Stimulated activated CD4-positive, alpha-beta T cell treated with anti-CD3 and anti-CD28 coated beads, Interleukin-1b, Interleukin-23, amount 100 ng/mL, for 48 hours (primary cell): Measurements from ENCODE around the gene RPL37A.
A peak's percentile ranks its signal among the peaks of the same experiment; 100 is the strongest.

Experiments
- DNase-seq: peaks from one replicate; pipeline ENCODE4 v3.0.0-alpha.2; 2020

The RPL37A gene

DNA sequence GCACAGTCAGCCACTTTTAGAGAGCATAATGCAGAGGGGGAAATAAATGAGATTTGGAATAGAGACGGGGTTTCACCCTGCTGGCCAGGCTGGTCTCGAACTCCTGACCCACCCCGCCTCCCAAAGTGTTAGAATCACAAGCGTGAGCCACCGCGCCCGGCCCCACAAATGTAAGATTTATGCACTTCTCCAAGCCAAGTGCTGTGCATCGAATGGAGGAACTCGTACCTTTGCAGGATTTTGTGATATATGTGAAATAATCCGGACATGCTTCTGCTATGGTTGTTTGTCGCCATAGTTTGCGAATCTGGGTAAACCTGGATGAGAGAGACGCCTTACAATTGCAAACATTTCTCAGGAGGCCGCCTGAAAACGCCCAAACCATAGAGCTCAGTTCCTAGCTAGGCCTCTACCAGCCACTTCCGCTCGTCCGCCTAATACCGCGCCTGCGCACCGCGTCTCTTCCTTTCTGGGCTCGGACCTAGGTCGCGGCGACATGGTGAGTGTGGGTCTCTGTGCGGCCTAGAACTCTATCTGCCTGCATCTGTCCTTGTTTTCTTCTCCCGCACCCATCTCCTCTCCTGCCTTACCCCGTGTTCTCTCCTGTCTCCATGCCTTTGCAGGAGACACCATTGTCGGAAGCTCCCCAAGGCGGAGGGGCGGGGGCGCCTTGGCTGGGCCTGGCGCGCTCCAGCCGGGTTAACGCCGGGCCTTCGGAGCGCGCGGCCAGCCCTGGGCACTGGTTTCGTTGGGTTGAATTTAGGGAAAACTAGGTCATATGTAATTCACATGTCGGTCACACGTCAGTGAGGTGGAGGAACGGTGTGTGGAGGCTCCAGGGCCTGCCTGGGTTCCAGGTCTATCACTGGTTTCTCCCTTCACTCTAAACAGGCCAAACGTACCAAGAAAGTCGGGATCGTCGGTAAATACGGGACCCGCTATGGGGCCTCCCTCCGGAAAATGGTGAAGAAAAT is at the start of gene RPL37A:
Gene RPL37A, plus strand, starts transcription at position 466 of the 974 bp plus-strand sequence. Its CDS starts 31 bp downstream, at position 497.
- DNase-seq, result peak; percentile 92

DNA sequence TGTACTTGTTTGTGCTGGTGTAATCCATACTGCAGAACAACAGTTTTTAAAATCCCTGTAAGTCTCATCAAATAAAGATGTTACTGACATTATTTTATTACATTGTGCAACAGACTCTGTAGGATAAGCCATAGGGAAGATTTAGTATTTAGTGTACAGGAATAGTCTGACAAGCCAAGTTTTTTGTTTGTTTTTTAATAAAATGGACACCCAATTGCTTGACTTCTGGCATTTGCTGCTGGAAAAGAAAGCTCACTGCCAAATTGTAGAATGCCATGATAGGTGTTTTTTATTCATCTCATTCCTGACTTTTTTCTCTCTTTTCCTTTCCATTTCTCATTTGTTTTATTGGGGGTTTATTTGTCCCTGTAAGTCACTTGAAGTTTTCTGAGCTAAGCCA is 48.3 kb upstream of the RPL37A start:
- no peak for DNase-seq

DNA sequence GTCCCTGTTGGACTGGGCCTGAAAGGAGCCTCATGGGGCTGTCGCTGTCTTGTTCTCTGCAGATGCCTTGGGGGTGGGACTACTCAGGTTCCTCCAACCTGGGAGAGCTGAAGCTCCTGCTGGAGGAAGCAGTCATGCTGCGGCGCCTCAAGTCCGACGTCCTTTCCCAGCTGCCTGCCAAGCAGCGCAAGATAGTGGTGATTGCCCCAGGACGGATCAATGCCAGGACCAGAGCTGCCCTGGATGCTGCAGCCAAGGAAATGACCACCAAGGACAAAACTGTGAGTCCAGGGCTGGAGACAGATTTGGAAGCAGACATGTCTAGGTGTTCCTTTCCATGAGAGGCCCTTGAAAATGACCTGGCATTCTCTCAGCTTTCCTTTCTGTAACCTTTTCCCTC is 47.9 kb upstream of the RPL37A start:
- no peak for DNase-seq

DNA sequence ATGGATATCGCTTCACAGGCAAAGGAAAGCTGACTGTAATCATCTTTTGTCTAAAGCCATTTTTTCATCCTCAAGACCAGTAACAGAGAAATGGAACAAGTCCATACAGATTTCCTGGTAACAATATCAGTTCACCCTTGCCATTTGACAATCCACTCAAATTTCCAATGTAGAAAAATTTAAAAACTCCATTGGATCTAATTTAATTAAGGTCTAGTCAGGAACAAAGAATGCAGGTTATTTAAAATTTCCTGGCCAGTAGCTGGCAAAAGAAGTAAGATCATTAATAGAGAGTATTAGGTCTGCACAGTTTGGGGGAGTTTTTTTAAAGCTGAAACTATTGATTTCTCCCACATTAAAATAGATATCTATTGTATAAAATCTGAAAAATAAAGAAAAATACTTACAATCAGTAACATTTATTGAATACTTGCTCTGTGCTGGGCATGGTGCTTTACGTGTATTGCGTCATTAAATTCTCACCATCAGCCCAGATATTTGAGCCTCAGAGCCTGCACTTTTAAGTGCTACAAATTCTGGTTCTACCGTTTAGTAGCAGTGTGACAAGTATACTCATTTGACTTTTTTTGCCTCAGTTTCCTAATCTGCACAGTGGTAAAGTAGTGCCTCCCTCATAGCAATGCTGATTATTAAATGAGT is 44.6 kb upstream of the RPL37A start:
- DNase-seq, result no peak

DNA sequence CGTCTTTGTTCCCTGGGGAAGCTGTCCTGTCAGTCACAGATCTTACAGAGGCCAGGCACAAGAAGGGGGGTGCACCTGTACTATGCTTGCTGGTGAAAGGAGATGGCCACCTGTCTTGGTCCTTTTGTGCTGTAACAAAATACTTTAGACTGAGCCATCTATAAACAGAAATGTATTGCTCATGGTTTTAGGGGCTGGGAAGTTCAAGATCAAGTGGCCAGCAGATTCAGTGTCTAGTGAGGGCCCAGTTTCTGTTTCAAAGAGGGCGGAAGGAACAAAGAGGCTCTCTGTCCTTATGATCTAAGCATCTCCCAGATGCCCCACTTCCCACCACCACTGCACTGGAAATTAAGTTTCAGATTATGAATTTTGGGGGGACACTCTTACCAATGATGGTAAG is 35.5 kb upstream of the RPL37A start:
- DNase-seq, result no peak

DNA sequence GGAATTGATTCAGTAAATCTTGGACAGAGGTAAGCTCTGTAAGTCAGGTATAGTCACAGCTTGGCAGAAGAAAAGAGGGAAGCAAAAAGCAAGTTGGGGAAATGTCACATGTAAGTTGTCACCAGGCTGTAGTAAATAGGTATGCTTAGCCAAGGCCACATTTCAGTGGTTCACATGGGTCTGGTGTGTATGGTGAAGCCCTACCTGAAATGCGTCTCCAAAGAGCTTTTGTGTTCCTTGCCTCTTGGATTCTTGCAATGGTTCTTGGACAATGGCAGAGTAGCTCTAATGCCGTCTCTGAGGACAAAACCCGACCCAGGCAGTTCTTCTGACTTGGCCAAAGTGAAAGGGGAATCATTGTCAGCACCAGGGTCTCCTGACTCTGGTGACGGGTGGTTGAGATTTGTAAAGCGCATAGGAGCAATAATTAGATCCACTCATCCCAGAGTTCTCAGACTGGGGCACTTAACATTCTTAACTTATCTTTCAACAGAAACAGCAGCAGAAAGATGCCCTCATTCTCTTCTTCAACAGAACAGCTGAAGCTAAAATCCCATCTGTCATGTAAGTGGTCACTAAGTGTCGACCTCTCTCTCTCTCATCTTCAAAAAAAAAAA is 34.4 kb upstream of the RPL37A start:
- DNase-seq, result no peak

DNA sequence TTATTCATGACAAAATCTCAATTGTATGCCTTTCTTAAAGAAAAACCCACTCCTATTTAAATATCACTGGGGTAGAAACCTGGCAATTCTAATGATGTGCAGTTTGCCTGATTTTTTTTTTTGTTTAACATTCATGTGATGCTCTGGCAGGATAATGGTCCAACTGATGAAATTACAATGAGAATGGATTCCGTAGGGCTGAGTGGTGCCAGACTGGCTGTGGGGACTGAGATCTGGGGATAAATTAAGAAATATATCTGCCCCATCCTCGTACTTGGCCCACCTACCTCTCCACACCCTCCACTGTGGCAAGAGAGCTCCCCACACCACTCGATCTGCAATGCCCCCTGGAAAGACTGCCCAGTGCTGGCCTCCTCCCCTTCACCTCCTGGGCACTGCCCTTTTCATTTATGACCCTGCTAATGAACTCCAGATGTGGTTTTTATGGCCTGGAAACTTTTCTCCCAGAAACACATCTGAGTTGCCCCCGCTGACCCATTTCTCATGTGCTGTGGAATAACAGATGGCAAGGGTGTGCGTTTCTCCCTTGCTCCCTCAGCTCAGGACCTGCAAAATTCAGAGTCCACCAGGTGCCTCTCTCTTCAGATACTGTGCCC is 33.0 kb upstream of the RPL37A start:
- no peak for DNase-seq

DNA sequence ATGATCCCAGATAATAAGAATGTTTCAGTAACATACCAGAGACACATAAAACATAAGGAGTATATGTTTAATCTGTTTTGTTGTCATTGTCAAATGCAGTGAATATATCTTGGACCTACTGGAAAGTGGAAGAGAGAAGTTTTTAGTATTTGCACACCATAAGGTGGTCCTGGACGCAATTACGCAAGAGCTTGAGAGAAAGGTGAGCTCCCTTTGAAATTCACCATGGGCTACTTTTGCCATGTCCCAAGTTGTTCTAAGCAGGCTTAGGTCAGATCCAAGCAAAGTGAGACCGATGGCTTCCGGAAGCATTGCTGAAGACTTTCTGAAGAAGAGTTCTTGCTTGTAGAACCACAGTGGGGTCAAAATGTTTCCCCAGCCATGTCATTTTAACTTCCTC is 30.8 kb upstream of the RPL37A start:
- DNase-seq, result no peak

DNA sequence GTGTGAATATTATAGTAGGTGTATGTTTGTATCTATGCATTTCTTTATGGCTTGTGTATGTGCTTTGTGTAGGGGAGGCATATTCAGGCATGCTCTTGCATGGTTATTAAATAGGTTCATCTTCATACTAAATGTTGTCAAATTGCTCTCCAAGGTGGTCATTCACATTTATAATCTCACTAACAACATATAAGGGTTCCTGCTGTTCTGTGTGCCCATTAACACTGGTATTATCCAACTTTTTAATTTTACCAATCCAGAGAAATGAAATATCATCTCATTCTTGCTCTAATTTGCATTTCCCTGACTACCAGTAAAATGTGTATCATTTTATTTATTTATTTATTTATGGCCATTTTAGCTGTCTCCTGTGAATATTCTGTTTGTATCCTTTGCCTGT is 29.0 kb upstream of the RPL37A start:
- DNase-seq, result no peak

DNA sequence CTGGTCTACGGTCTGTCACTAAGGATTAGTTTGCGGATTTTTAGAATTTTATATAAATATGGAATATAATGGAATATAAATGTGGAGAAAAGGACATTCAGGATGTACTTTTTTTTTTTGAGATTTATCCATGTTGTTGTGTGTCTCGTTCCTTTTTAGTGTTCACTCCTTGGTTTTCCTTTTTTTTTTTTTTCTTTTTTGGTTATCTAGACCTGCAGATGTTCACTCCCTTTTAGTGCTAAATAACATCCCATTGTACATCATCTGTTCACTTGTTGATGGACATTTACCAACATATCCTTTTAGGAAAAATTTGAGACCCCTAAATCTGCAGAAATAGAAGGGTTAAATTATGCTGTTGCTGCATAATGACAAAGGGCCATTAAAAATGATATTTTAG is 25.5 kb upstream of the RPL37A start:
- DNase-seq, result no peak

DNA sequence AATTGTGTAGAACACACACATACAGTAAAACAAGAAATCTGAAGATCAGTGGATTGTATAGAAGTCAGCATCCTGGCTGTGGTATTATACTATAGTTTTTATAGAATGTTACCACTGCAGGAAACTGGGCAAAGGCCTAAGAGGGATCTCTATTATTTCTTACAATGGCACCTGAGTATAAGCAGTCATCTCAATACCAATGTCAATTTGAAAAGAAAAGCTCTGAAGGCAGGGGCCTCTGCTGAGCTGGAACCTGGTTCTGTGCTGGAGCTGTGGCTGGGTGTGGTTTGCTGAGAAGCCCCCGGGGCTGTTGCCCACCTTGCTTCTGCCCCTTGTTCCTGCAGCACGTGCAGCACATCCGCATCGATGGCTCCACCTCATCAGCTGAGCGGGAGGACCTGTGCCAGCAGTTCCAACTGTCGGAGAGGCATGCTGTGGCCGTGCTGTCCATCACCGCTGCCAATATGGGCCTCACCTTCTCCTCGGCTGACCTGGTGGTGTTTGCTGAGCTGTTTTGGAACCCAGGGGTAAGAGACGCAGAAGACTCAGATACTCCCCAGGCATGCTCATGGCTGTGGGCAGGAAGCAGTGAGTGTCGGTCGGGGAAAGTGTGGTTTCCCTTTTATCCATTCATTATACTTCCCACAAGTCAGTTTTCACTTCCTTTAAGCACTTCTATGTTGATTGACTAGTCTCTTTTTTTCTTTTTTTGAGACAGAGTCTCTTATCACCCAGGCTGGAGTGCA is 23.5 kb upstream of the RPL37A start:
- DNase-seq, result peak; percentile 45

DNA sequence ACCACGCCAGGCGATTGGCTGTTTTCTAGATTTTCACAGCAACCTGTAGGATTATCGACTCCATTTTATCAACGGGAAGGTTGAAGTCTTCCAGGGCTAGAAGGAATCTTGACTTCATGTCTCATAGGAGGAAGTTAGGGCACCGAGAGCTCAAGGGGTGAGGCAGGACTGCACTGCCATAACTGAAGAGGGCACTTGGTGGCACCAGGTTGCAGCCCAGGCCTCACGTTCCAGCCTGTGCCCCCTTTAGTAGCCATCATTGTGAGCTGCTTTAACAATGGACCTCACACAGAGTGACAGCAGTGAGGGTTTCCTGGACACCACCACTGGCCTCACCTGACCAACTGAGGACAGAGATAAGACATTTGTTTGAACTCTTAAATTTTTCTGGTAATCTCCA is 22.9 kb upstream of the RPL37A start:
- no peak for DNase-seq

DNA sequence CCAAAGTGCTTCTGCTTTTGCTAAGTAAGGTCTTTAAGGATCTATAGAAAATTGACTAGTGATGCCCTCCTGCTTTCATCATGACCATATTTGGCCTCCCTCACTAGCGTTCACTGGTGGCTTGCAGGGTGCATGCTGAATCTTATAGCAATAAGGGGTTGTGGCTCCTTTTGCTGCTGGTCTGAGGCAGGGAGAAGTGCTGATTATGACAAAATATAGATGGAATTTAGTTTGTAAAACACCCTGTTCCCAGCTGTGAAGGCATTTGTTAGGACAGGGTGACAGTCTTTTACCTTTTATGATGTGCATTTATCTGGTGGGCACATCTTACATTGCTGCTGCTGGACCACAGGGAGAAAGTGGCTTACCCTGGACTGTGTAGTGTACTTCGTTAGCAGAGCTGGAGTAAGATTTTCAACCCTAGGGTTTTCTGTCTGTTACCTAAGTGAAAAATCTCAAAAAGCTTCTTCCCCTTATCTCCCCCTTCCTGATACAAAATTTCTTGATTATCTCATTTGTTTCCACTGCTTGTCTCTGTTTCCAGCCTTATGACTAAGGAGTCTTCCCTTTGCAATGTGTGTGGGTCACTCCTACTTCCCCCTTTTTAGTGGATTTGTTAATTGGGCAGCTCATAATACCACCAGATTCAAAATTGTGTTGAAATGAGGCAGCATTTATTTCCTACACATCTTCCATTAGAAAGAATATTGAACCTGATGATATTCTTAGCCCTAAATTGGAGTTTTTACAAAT is 21.2 kb upstream of the RPL37A start:
- no peak for DNase-seq

DNA sequence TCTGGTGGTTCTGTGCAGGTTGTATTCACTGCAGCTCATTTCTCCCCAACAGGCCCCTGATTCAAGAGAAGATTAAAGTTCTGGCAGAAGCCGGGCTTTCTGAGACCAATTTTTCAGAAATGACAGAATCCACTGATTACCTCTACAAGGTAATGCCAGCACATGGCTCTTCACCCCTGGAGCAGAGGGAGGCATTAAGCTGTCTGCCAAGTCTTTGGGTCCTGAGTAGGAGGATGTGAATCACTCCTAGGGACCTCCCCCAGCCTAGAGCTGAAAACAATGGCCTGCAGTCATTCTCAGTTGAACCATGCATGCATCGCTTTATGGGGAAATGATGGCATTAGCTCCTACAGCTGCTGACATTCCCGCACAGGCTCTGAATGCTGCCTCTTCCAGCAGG is 20.5 kb upstream of the RPL37A start:
- peak; percentile 51 for DNase-seq

DNA sequence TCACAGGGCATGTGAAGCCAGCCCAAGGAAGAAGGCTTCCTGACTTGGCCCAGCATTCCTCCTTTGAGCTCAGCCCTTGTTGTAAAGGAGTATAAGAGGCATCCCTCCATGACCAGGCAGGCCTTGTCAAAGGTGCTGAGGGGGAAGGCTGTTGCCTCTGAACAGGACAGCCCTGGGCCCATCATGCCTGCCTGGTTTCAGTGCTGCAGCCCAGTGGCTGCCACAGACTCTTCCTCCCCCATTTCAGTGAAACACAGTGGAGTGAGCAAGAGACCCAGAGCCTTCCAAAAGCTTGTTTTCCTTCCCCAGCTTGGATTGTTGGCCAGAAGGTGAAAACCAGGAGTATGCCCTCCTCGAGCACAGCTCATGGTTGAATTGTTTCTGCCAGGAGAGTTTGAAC is 19.9 kb upstream of the RPL37A start:
- DNase-seq, result no peak

DNA sequence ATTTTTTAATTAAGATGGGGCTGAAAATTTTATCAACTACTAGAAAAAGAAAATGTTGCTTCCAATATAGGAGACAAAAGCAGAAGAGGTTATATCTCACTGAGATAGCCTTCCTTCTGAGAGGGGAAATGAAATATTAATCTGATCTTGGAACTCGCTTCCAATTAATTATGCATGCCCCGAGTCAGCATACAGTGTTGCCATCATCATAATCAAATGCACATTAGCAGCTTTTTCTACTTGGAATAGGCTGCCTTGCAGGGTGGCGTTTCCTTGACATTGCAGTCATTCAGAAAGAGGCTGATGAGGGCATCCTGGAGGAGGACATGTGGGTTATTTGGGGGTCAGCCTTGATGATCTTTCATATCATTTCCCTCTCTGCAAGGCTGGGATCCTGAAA is 18.4 kb upstream of the RPL37A start:
- DNase-seq, result no peak

DNA sequence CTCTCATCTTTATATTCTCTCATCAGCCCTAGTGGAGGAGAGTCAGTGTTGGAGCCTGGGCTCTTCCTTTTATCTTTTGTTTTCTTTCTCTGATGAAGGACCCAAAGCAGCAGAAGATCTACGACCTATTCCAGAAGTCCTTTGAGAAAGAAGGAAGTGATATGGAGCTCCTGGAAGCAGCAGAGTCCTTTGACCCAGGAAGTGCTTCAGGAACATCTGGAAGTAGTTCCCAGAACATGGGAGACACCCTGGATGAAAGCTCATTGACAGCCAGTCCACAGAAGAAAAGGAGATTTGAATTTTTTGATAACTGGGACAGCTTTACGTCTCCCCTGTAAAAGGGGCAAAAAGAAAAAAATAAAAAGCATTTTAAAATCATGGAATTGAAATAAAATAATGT is 16.0 kb upstream of the RPL37A start:
- no peak for DNase-seq

DNA sequence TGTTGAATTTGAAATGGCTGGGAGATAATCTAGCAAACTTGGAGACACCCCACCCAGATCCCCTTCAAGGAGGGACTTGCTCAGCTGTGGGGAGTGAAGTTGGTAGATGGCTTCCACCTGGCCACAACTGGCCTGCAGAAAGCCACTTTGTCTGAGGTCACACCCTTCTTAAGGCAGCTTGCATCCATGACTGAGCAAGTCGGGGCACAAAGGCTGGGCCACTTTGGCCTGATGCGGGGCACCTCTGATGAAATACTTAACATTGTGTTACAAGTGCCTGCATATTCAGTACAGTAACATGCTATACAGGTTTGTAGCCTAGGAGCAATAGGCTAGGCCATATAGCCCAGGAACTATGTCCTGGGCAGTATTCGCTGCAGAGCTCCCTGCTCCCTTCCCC is 13.4 kb upstream of the RPL37A start:
- no peak for DNase-seq

DNA sequence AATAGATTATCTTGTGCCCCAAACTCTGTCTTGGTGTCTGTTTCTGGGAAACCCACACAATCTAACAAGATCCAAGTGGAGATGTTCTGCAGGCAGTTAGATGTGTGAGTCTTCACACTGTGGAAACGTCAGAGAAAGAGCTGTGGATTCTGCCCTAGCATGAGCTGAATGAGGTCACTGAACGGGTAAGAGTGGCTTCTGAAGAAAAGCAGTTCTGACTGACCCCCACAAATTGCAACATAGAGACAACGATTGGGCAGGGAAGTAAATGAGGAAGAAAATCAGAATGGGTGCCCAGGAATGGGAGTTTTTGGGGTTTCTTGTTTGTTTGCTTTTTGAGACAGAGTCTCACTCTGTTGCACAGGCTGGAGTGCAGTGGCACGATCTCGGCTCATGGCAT is 12.9 kb upstream of the RPL37A start:
- DNase-seq, result no peak

DNA sequence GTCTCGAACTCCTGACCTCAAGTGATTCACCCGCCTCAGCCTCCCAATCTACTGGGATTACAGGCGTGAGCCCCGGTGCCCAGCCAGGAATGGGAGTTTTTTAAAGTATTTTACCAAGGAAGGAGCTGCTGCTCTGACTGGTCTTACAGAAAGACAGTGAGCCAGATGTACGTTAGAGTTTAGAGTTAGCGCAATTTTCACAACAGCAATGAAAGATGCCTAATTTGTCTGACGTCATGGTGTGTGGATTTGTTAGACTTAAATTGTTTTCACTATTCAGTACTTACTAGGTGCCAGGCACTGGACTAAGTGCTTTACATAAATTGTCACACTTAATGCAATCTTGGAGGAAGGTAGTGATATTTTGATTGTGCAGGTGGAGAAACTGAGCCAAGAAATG is 12.4 kb upstream of the RPL37A start:
- no peak for DNase-seq

DNA sequence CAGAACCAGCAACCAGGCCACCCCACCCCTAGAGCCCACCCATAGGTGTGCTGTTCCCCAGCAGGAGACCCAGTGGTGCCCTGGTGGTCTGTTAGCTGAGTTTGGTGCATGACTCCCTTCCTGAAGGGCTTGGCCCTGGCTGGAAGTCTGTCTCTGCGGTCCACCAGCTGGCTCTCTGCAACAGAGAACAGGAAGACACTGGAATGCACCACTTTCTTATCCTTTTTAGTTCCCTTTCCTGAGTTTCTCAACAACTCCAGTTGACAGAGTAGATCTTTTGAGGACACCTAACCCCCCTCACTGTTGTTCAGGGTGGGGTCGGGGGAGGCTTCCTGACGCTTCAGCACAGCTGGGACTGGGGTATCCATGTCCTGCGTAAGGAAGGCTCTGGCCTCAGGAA is 11.9 kb upstream of the RPL37A start:
- DNase-seq, result no peak

DNA sequence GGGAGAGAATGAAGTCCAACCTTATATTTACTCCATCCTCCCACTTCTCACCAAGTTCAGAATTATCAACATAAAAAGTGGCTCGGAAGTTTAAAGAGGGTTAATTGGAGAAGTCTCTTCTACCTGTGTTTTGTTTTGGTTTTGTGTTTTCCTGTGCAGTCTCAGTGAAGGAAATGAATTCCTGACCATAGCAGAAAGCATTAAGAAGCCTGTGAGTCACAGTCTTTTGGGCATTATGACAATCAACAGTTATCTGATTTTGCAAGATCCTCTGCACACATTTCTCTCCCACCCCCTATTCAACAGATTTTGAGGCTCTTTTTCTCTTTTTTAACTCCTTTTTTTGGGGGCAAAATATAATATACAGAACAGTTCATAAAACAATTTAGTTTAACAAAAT is 8.6 kb upstream of the RPL37A start:
- no peak for DNase-seq
